GM21528 (cell line): ENCODE measurements around the gene ARFIP2.

Experiments
- ATAC-seq: cut with Tn5 transposase; IDR thresholded peaks from one replicate; pipeline ENCODE4 v1.9.1; 2021; ENCODE audit warnings: mild to moderate bottlenecking, moderate library complexity; ENCODE audit not compliant: unreplicated experiment, low FRiP score

Gene ARFIP2

GRCh38 chr11:6483015-6483414 is 1.9 kb upstream of the ARFIP2 start:
- no peak for ATAC-seq

GRCh38 chr11:6482441-6482840 is 1.3 kb upstream of the ARFIP2 start:
- no peak for ATAC-seq

GRCh38 chr11:6481924-6482275 is 769 bp upstream of the ARFIP2 start:
- ATAC-seq: peak; percentile 3

GRCh38 chr11:6480299-6480914 is 724 bp downstream of the ARFIP2 start:
- ATAC-seq: no peak

GRCh38 chr11:6476571-6476970 is 4.6 kb downstream of the ARFIP2 start:
- no peak for ATAC-seq

GRCh38 chr11:6475936-6476335 is 5.2 kb downstream of the ARFIP2 start:
- no peak for ATAC-seq

GRCh38 chr11:6474806-6475500 is 6.2 kb downstream of the ARFIP2 start:
- no peak for ATAC-seq

- no peak for ATAC-seq
Observed at GRCh38 chr11:6474413-6474792, 6.7 kb downstream of the ARFIP2 start.

- ATAC-seq: peak; percentile 61
Observed at GRCh38 chr11:6473451-6474412, 7.4 kb downstream of the ARFIP2 start, which contains the start of gene TRIM3. Gene TRIM3 (minus strand): TSS chr11:6473941. CDS start chr11:6465695, 8,246 bp downstream.

GRCh38 chr11:6472934-6473333 is 8.2 kb downstream of the ARFIP2 start:
- no peak for ATAC-seq

- ATAC-seq: no peak
Observed at GRCh38 chr11:6469599-6469998, 11.5 kb downstream of the ARFIP2 start.

- ATAC-seq: no peak
Observed at GRCh38 chr11:6468712-6469495, 12.2 kb downstream of the ARFIP2 start.

- no peak for ATAC-seq
Observed at GRCh38 chr11:6459099-6459450, 22.1 kb downstream of the ARFIP2 start.

GRCh38 chr11:6458352-6459098 is 22.6 kb downstream of the ARFIP2 start:
- ATAC-seq: no peak

- ATAC-seq: no peak
Observed at GRCh38 chr11:6457581-6458320, 23.4 kb downstream of the ARFIP2 start.

- ATAC-seq: no peak
Observed at GRCh38 chr11:6456361-6457073, 24.6 kb downstream of the ARFIP2 start.

- no peak for ATAC-seq
Observed at GRCh38 chr11:6455070-6455469, 26.1 kb downstream of the ARFIP2 start.

- no peak for ATAC-seq
Observed at GRCh38 chr11:6453152-6453551, 28.0 kb downstream of the ARFIP2 start.

GRCh38 chr11:6452219-6452618 is 28.9 kb downstream of the ARFIP2 start:
- no peak for ATAC-seq
